Measurements from ENCODE around the gene SF3A2. TPM values are rescaled to one million over a fixed set of nuclear protein-coding genes. Genes with fewer than 3 reads are reported as not detected.

The SF3A2 gene
- total and polyA plus RNA-seq, 10 of the 15 experiments (the other 5 are each of a cell fraction or from before 2014, with no cell fraction given): 0.33 to 143 (median 30.6) TPM

DNA sequence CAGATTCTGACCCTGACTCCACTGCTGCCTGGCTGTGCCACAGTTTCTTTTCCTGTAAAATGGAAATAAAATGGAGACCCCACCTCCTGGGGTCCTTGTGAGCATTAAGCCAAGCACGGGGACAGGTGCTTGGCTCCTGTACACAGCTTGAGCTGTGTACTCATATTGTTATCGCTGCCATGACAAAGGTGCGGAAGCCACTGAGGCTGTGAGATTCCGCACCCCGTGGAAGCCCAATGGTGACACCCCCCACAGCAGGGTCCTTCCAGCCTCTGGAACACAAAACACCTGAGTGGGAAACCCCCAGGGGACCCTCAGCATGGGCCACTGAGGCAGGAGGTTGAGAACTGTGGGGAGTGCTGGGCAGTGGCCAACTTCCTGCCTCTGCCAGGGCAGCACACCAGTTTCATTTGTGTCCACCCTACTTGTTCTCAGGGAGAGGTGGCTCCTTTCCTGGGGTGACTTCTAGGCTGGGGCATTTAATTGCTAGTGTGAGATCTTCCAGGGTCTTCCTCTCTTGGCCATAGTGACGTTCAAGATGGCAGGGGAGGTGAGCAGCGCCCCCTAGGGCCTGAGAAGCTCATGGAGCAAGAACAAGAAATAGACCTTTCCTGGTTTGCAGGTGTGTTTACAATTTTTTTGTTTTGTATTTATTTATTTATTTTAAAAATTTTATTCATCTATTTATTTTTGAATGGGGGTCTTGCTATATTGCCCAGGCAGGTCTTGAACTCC, 25.0 kb downstream of the SF3A2 start:
- no peak overlapping the region for H2AFZ ChIP-seq (ENCODE audit: control insufficient read depth, low read depth, low read length)
- intact Hi-C loops (cut with micrococcal nuclease; ENCODE audit: unreplicated experiment): loop anchor here (10.0 kb wide), 1 partner anchor 167 kb away; the partner anchor contains the start of genes IZUMO4 and MOB3A
- TF ChIP-seq CEBPB (IDR thresholded peaks at IDR 0.05; ENCODE audit: borderline replicate concordance in 1 of 2, low read depth in 2 of 2, low read length in 2 of 2): no peak
- no peak for TF ChIP-seq SUPT20H (IDR thresholded peaks at IDR 0.05; ENCODE audit: borderline replicate concordance, control insufficient read depth, low read depth, low read length)
- no peak for TF ChIP-seq CHD4 (IDR thresholded peaks at IDR 0.05)
- no peak for TF ChIP-seq MEF2A (IDR thresholded peaks at IDR 0.05; ENCODE audit: insufficient read depth, low read depth, low read length)
- no peak for TF ChIP-seq NR2F1 (conservative IDR thresholded peaks at IDR 0.05)
- TF ChIP-seq SIN3A (IDR thresholded peaks at IDR 0.05; ENCODE audit: low read depth, low read length): no peak
- no peak for TF ChIP-seq POLR2AphosphoS5 (IDR thresholded peaks at IDR 0.05; ENCODE audit: low read length)
- TF ChIP-seq ESRRA (IDR thresholded peaks at IDR 0.05; ENCODE audit: low read length): no peak
- TF ChIP-seq, protein P1, sequence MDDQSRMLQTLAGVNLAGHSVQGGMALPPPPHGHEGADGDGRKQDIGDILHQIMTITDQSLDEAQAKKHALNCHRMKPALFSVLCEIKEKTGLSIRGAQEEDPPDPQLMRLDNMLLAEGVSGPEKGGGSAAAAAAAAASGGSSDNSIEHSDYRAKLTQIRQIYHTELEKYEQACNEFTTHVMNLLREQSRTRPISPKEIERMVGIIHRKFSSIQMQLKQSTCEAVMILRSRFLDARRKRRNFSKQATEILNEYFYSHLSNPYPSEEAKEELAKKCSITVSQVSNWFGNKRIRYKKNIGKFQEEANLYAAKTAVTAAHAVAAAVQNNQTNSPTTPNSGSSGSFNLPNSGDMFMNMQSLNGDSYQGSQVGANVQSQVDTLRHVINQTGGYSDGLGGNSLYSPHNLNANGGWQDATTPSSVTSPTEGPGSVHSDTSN (IDR thresholded peaks at IDR 0.05; ENCODE audit: insufficient replicate concordance, low read depth, low read length): no peak
- TF ChIP-seq CHD1 (IDR thresholded peaks at IDR 0.05; ENCODE audit: low read depth, low read length): no peak
- TF ChIP-seq TCF7 (IDR thresholded peaks at IDR 0.05; ENCODE audit: borderline replicate concordance): no peak
- TF ChIP-seq YY1 (IDR thresholded peaks at IDR 0.05; ENCODE audit: low read depth, low read length): peak; percentile 88
- no peak for TF ChIP-seq POLR2AphosphoS2 (IDR thresholded peaks at IDR 0.05; ENCODE audit: low read depth, low read length)
- TF ChIP-seq FOXK2 (IDR thresholded peaks at IDR 0.05): no peak
- no peak for TF ChIP-seq ZBED1 (IDR thresholded peaks at IDR 0.05; ENCODE audit: borderline replicate concordance)
- TF ChIP-seq ZNF274 (IDR thresholded peaks at IDR 0.05; ENCODE audit: insufficient read depth, insufficient read length): no peak
- no peak for TF ChIP-seq MTA2 (IDR thresholded peaks at IDR 0.05; ENCODE audit: low read depth)
- TF ChIP-seq NBN (IDR thresholded peaks at IDR 0.05): no peak
- TF ChIP-seq STAT3 (IDR thresholded peaks at IDR 0.05; ENCODE audit: low read depth, low read length): no peak
- TF ChIP-seq, protein P2, sequence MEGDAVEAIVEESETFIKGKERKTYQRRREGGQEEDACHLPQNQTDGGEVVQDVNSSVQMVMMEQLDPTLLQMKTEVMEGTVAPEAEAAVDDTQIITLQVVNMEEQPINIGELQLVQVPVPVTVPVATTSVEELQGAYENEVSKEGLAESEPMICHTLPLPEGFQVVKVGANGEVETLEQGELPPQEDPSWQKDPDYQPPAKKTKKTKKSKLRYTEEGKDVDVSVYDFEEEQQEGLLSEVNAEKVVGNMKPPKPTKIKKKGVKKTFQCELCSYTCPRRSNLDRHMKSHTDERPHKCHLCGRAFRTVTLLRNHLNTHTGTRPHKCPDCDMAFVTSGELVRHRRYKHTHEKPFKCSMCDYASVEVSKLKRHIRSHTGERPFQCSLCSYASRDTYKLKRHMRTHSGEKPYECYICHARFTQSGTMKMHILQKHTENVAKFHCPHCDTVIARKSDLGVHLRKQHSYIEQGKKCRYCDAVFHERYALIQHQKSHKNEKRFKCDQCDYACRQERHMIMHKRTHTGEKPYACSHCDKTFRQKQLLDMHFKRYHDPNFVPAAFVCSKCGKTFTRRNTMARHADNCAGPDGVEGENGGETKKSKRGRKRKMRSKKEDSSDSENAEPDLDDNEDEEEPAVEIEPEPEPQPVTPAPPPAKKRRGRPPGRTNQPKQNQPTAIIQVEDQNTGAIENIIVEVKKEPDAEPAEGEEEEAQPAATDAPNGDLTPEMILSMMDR (IDR thresholded peaks at IDR 0.05 in 2 of 3, conservative IDR thresholded peaks at IDR 0.05 in 1 of 3; ENCODE audit: control insufficient read depth in 2 of 3, extremely low read depth in 1 of 3, insufficient read depth in 1 of 3, low read depth in 3 of 3, low read length in 3 of 3): peak; percentile 56 to 77 (median 76)
- no peak for TF ChIP-seq ZNF622 (IDR thresholded peaks at IDR 0.05)
- TF ChIP-seq HDAC2 (IDR thresholded peaks at IDR 0.05): no peak
- no peak for TF ChIP-seq KAT2A (conservative IDR thresholded peaks at IDR 0.05; ENCODE audit: control insufficient read depth, low read depth, low read length)
- no peak for TF ChIP-seq WRNIP1 (IDR thresholded peaks at IDR 0.05; ENCODE audit: borderline replicate concordance, low read depth, low read length)

More for the DNA sequence above, 25.0 kb downstream of the SF3A2 start:
- ChIA-PET RAD21 (ENCODE audit: unreplicated experiment) (interaction anchor here (0.8 to 5.4 kb wide), 6 partner anchors 19 to 107 kb away, joined by 3 to 72 read pairs (median 4); partner anchors contain the start of gene SF3A2), CTCF (interaction anchor here (0.6 to 6.7 kb wide), 20 partner anchors 9 to 298 kb away, joined by 3 to 130 read pairs (median 4); partner anchors contain the start of genes LSM7, PLEKHJ1 and TIMM13), POLR2A (interaction anchor here (0.7 to 4.7 kb wide), 5 partner anchors 9 to 54 kb away, joined by 3 to 54 read pairs (median 3); partner anchors contain the start of gene PLEKHJ1), SMC1A (ENCODE audit: uncharacterized antibody, unreplicated experiment) (interaction anchor here (0.7 to 5.4 kb wide), 10 partner anchors 11 to 351 kb away, joined by 3 to 46 read pairs (median 4); partner anchors contain the start of gene PLEKHJ1)
- H3K9ac ChIP-seq (ENCODE audit: control insufficient read depth, insufficient read depth, low read length): no peak overlapping the region
- no peak for FAIRE-seq
- H3K27ac ChIP-seq (ENCODE audit: control insufficient read depth, insufficient read depth): no peak overlapping the region
- H3K27me3 ChIP-seq (replicated peaks in 1 of 2; ENCODE audit: control insufficient read depth in 2 of 2, insufficient read depth in 2 of 2, low read length in 1 of 2): no peaks in the 10 kb centered on the region
- no peaks in the 10 kb centered on the region for H3K9me3 ChIP-seq (replicated peaks; ENCODE audit: control insufficient read depth, insufficient read depth, low read length)
- in situ Hi-C loops (cut with MboI): no loop called here
- peak; percentile 17; the same call in 1 of the 3 replicates for ATAC-seq
- H3K4me1 ChIP-seq (ENCODE audit: control insufficient read depth, insufficient read depth, low read length): peaks cover 25% of the 10 kb centered on the region
- 57% methylated on average over 7 of the region's 7 CpGs for WGBS (ENCODE audit: insufficient coverage, insufficient replicate concordance, low lambda C conversion rate, missing lambda C conversion rate)
- BruUV-seq (replicated peaks): no TSS peak
- DNase-seq (ENCODE audit: low read depth, low spot score): no peak
- no peaks in the 10 kb centered on the region for H4K20me1 ChIP-seq (ENCODE audit: control insufficient read depth, insufficient read depth)
- no peak overlapping the region for H3K4me3 ChIP-seq
- H3K36me3 ChIP-seq (ENCODE audit: control insufficient read depth in 2 of 2, insufficient read depth in 2 of 2, low read length in 1 of 2): no peaks in the 10 kb centered on the region
- H3K4me2 ChIP-seq (ENCODE audit: control insufficient read depth, insufficient read depth): no peak overlapping the region
- no peaks in the 10 kb centered on the region for H3K79me2 ChIP-seq (ENCODE audit: control insufficient read depth, insufficient read depth, low read length)
